ELF-1 (cell line): Measurements from ENCODE around the gene FMNL3.

Experiments
- DNase-seq: peaks from one replicate; pipeline ENCODE4 v3.0.0-alpha.2; 2016; ENCODE audit warnings: low read depth, low spot score

Gene FMNL3

DNA sequence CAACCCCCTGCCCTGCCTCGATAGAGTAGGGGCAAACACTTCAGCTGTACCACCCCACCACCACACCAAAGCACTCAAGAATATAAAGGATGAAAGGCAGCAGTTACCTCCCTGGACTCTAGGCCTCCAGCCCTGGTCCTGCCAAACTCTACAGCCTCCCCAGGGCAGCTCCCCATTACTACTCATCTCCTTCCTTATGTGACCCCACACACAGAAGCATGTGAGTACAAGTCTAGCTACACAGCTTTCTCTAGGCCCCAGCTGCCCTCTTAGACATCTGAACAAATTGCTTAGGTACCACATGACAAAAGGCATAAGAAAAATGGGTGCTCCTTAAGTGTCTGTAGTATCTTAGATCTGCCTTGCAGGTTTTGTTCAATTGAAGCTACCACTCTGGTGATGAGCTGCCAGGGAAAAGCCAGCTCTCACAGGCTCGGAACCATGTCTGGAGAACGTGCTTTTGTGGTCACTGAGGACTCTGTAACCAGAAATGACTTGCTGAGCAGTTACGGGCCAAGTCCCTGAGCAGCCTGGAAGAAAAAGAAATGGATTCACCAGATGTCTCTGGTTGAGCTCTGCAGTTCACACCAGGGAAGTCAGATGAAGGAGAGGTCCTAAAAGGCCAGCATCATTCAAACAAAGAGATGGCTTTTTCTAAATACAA is 32.8 kb downstream of the FMNL3 start:
- peak; percentile 4 for DNase-seq

DNA sequence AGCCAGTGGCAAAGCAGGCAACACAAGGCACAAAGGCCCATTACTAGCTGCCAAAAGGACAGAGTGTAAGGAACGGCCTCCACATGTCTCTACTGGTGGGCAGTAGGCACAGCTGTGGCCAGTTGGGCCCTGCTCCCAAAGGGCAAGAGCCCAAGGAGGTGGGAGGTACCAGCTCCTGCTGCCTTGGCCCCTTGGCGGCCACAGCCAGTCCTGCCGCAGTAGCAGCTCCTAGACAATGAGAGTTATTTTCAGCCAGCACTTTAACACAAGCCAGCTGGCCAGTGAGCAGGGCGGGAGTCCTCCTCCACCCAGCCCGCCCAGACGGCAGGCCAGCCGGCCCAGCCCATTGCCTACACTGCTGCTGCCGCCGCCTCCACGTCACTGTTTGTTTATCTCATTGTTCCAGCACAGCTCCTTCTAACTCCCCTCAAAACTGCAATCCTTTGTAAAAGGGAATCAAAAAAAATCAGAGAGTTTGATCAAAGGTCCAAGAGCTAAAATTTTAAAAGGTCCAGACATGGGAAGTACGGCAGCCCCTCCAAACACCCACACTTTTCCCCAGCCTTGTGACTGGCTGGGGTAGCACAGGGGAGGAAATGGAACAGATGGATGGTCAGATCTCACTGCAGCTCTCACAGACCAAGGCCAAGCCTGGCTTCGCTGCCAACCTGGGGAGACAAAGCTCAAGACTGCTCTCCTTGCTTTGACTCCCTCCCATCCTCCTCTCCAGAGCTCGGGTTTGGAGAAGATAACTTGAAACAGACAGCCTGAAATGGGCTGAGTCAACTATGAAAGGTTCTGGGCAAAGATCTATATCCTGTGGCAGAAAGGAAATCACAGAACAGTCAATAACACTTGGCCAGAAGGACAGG is 33.5 kb downstream of the FMNL3 start:
- DNase-seq, result peak; percentile 91

DNA sequence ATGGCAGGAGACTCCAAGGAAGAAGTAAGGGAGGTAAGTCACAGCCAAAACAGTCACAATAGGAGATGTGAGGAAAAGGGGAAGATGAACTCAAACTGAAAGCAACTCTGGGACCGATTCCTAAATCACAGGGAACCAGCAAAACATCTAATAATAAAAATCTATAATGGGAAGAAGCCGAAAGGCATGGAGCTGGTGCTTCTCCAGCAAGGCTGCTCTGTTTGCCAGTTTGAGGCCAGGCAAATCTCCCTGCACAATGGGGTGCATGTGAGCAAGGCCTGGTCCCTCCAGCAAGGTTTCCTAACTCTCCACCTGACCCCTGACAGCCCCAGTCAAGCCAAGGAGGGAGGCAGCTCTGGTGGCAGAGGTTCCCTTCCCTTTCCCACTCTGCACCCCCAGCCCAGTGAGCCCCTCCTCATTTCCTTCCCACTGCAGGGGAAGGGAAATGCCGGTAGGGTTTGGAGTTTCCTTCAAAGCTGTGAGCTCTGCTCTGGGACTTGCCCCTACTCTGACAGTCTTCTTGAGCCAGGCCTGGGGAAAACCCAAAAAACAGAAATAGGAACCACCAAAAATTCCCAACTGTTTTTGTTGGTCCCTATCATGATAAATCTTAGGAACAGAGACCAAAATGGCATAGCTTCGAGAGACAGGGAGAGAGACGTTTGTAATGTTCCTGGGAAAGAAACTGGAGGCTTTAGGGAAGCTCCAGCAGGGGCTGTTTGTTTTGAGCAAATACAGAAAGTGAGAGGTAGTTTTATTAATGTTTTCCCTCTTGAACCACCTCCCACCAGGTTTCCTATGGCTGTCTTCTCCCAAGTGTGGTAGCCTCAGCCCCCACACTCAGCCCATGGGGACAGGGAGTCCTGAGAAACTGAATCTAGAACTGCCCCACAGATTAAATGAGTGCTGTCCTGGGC is 34.6 kb downstream of the FMNL3 start:
- no peak for DNase-seq

DNA sequence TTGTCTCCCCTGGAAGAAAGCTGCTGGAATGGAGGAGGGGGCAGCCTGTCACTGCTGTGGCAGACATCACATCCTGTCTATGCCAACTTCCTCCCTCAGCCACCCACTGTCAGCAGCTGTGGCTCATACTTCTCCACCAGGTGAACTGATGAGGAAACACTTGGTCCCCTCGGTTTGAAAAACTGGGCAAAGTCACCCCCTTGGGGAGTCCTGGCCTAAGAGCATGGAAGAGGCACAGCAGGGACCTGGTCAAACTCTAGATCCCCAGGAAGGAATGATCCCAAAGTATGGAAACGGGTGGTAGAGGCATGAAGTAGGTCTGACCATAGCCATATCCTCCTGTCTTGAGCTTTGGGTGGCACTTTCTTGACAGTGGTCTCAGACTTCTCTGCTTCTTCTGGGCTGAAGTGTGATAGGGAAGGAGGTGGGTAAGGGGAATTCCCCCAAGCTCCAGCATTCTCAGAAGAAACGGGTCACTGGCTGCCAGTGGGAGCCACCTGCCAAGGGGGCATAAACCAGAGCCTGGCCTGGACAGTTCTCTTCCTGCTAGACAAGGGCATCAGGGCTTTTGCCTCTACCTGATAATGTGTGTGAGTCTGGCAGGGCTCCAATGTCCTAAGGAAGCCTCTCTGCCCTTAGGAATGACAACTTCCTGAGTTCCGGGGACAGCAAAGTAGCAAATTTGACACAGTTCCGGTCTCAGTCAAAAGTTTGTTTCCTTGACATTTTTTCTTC is 36.0 kb downstream of the FMNL3 start:
- no peak for DNase-seq

DNA sequence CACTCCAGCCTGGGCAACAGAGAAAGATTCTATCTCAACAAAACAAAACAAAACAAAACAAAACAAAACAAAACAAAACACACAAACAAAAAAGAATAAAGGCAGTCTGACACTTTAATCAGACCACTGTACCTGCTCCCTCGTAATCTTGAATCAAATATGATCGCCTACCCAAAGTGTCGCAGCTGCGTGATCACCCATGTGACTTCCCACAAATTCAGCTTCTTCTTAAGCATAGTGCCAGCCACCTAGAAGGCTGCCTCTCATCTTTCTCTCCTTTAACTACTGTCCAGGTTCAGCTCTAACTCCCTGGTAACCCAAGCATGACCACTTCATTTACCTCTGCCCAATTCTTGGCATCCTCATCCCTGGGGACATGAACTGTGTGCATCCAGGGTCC is 37.4 kb downstream of the FMNL3 start:
- DNase-seq, result no peak

DNA sequence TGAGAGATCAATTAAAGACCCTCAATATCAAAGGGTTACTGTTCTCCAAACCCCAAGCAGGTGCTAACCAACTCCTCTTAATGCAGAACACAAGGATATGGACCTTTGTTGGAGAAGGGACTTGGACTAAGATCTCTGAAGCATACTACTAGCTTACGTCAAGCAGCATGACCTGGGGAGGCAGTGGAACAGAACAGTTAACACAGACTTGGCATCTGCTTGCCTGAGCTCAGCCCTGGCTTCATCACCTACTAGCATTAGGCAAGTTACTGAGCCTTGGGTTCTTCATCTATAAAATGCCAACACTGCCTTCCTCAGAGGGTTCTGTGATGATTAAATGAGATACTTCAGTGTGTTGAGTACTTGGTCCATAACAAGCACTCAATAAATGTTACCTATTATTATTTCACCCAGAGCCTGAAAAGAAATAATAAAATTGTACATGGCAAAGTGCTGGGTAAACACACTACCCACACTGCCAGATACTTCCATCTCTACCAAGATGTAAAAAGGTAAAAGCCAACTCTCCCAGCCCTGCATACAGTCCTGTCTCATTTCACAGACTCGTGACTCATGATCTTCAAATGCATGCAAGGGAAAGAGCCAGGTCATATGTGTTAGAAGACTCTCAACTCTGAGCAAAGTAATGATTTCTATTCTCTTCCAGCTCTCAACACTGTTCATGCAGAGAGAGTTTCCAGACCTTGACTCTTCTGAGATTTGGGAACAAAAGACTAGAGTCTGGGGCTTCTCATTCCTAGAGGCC is 39.7 kb downstream of the FMNL3 start:
- DNase-seq, result no peak

DNA sequence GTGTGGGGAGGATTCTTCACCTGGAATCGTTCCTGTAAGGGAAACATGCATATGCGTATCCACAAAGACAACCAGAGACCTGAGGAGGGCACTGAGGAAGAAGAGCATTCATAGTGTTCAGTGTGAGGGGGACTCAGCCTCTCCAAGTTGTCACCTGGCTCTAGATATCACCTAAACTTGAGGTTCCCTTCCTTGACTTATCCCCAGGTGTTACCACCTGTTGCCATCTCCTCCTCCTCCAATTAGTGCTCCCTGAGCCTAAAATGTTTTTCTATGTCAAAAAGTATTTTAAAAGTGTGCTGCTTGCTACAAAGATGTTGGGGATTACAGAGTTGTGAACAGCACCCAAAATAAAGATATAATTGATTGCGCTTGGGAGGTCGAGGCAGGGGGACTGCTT is 41.0 kb downstream of the FMNL3 start:
- DNase-seq, result no peak

DNA sequence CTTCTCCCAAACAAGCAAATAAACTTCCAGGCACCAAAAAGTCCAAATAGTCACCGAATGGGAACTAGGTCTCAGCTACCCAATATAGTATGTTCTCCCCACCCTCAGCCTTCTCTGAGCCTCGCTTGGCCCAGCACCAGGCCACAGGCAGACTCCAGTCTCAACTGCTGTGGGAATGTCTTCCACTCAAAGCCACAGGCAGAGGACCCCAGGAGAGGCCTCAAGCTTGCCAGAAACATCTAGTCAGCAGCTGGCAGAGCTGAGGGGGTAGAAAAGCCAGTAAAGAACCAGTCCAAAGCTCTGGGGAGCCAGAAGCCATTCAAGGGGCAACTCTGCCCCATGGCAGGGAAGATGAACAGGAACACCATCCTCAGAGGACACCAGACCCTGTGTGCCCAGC is 41.8 kb downstream of the FMNL3 start:
- DNase-seq, result no peak

DNA sequence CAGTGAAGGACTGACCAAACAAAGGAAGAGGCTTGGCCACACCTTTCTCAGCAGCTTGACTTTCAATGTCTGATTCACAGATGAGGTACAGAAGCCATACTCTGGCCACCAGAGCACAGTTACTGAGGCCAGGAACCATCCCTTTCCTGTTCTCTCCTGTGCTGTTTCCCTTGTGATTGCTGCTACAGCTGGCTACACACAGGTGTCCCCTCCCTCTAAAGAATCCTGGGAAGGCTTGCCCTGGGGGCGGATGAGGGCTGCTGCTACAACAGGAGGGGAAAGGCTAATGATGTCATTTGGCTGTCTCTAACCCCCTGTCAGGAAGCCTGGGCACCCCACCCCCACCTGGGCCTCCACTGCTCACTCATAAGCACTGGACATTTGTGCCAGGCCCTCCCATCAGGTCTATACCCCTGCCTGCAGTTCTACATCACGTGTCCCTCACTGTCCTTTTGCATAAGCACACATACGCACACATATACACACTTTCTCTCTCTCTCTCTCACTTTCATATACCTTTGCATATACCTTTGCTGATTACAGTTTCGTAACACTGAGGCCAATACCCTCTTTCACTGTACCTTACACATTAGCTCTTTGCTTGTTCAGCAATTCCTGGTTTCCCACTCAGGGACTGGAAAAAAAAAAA is 42.5 kb downstream of the FMNL3 start:
- peak; percentile 77 for DNase-seq

DNA sequence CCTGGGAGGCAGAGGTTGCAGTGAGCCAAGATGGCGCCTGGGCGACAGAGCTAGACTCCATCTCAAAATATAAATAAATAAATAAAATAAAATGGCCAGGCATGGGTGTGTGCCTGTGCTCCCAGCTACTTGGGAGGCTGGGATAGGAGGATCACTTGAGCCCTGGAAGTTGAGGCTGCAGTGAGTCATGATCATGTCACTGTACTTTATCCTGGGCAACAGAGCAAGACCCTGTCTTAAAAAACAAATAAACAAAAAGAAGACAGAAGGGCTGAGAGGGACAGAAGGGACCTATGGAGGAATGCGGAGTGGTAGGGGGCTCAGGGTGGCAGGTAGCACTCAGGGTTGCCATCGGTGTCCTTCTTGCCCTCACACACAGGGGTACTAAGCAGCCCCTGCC is 43.0 kb downstream of the FMNL3 start:
- DNase-seq, result no peak

DNA sequence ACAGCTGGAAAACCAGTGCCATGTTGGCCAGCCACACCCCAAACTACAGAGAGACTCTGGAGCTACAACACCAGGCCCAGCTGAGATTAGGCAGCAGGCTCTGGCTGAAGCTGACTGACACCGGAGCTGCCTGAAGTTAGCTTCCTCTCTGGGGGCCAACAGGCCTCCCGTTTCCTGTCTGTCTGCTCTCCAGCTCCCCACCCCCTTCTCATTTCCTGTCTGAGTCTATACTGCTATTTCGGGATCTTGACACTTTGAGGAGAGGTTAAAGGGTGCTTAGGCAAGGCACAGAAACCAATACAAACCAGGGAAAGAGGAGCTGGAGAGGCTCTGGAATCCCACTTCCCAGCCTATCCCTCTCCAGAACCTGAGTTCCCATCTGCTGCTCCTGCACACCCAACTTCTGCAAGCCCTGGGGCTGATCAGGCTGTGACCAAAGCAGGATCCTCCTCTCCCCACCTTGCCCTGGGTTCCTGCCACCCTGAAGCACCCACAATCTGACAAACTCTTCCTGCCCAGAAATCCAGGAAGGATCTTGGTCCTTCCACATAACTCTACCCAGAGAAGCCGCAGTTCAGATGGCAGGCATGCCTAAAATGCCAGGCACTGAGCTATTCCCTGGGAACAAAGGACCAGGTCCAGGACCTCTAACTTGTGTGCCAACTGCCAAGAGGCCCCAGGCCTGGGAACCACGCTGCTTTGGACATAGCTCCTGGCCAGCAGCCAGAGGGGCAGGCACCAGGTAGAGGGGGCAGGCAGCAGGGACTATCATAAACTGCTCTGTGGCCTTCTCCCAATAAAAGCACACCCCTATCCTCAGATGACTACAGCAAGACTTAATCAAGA is 44.0 kb downstream of the FMNL3 start:
- DNase-seq, result peak; percentile 82

DNA sequence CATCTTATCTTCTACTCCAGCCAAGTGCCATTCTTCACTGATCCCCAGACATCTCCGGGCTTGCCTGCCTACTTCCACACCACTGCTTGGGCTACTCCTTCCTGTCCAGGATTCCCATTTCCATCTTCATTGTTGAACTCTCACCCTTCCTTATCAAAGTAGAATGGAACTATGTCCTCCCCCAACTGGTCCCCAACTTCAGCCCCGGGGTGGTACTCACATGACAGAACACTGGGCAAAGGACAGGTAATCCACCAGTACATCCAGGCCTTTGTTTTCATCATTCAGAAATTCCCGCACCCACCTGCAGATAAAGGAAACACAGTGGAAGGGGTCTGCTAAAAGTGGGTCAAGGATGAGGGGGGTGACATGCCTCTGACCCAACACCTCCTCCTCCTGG is 45.5 kb downstream of the FMNL3 start:
- no peak for DNase-seq

DNA sequence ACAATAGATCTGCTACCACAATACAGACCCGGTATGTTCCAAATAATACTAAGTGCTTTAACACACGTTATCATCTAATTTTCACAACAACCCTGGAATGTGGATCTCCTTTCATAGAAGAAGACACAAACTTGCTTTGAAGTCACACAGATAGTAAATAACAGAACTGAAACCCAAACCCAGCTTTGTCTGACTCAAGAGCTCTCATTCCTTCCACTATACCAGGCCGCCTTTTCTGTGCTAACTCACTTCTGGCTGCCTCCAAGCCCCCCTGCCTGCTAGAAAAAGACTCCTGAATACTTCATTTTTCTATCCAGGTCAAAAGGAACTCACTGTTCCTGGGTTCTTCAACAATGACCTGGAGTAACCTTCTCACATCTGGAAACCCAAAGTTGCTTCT is 46.0 kb downstream of the FMNL3 start:
- no peak for DNase-seq

DNA sequence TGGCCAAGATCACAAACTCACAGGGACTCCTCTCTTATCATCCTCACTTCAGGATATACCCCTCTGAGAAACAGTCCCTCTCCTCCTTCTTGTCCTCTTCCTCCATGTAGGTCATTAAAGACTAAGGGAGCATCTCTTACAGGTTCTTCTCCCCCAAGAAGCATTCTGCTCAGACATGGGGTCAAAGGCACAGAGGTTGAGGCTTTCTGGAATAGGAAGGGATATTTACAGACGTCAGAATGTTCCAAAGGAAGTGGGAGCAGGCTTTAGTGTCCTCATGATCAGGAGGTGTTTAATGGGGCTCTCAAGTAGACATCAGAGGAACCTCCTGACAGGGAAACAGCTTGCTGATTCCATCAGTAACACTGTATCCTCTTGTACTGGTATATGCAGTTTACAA is 47.5 kb downstream of the FMNL3 start:
- DNase-seq, result no peak

DNA sequence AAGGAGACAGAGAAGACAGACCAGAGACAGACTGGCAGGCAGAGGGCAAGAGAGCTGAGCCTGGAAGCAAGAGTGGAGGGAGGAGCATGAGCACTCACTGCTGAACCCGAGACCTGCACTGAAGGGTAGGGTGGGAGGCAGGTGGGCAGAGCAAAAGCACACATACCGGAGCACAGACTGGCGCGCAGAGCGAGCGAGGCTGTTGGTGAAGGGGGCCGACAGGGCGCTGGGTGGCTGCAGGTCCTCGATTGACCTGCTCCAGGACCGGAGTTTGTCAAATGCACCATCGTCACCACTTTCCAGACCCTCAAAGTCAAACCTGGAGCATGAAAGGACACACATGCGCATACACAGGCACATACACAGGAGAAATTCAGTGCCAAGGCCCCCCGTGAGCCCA is 48.9 kb downstream of the FMNL3 start:
- DNase-seq, result no peak

DNA sequence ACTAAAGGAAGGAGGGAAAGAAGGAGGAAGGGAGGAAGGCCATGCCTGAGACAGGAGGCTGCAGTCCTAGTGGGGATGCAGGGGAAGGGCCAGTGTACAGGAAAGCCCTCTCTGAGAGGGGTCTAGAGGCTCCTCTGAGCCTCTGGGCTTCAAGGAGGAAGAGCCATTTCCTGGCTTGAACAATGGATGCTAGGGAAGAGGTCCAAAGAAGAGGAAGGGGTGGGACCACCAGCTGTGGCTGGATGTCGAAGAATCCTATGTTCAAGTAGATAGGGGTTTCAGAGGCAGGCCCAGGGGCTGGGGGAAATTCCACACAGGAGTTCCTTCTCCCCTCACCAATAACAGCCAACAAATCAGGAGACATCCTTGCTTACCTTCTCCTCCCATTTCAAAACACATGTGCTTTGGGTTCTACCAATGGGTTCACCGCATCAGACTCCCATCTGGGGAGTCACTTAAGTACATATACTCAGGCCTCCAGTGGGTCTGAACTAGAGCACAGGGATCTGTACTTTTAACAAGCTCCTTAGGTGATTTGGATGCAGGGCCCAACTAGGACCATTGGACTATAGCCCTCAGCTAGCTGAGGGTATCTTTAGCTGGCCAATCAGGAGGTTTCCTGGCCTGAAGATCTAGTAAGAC is 51.5 kb downstream of the FMNL3 start:
- no peak for DNase-seq

DNA sequence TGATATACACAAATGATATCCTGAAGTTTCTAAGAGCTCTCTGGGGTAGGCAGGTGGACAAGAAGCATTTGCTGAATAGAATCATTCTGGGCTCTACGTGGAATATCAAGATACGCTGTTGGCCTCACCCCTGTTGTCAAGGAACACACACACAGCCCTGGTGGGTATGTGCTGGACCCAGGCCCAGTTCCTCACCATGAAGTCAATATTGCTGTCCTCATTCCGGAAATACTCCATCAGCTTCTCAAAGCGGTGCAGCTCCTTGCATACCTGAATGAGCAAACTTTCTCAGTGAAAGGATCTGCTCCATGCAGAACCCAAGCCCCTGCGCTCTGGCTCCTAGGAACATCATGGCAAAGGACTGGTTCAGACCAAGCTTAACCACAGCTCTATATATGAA is 52.5 kb downstream of the FMNL3 start:
- no peak for DNase-seq

DNA sequence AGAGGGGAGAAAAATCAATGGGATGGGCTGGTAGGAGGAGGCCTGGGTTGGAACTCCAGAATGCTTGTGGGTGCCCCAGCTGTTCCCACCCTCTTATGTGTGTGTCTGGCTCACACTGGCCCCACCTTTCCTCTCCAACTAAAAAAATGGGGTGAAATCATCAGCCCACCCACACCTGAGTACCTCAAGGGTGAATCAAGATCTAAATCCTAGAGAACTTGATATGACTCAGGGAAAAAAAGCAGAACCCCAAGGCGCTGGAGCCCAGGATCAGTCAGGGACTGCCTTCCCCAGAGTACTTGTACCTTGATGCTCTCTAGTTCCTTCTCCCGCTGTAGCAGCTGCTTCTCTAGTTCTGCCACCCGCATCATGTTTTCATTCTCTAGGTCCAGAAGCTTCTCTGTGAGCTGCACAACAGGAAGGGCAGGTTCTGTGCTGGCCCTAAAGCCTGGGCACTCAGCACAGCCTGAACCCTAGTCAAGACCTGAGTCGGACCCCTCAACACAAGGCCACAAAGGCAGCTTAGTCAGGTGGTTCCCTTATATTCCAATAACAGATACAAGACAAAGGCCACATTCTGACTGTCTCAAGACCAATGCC is 54.2 kb downstream of the FMNL3 start:
- no peak for DNase-seq
